Measurements from ENCODE around the gene PNPLA7. TPM values are rescaled to one million over a fixed set of nuclear protein-coding genes. Genes with fewer than 3 reads are reported as not detected.
"Not testable (repeated sequence)": the region's sequence is repeated elsewhere in the genome, so short reads cannot be mapped to it uniquely, and the experiment has no call there.

The PNPLA7 gene
- total RNA-seq, 1 donor from 2014 or later = 3.9 TPM

- Mint-ChIP-seq H3K27ac (ENCODE audit: unreplicated experiment) (no peak overlapping the region), H3K36me3 (ENCODE audit: low read depth, unreplicated experiment) (peaks cover 6% of the 10 kb centered on the region), H3K27me3 (ENCODE audit: unreplicated experiment) (peaks cover 10% of the 10 kb centered on the region), H3K4me1 (ENCODE audit: unreplicated experiment) (no peaks in the 10 kb centered on the region), H3K4me3 (ENCODE audit: unreplicated experiment) (no peak overlapping the region), H3K9me3 (ENCODE audit: unreplicated experiment) (no peaks in the 10 kb centered on the region)
- no peak for DNase-seq (ENCODE audit: low spot score)
- no peak for TF ChIP-seq CTCF (IDR thresholded peaks at IDR 0.05; ENCODE audit: unreplicated experiment)
Observed at GRCh38 chr9:137543237-137543963, 6.8 kb downstream of the PNPLA7 start.

DNA sequence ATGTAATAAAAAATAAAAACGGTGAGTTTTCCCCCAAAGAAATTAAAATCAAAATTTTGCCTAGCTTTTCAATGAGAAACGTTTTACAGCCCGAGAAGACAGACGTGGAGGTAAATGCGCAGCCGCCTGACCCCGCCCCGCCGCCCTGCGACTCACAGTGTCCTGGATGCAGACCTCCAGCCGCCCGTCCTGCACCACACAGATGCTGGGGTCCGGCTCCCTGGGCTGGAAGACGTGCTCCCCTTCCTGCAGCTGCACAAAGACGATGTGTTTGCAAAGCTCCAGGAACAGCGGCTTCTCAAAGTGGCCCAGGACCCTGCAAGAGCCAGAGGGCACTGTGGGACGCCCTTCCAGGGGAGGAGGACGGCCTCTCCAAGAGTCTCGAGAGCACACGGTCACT is 7.7 kb downstream of the PNPLA7 start:
- no peaks in the 10 kb centered on the region for H3K4me1 Mint-ChIP-seq (ENCODE audit: unreplicated experiment)
- H3K27me3 Mint-ChIP-seq (ENCODE audit: unreplicated experiment) = peaks cover 11% of the 10 kb centered on the region
- peaks cover 6% of the 10 kb centered on the region for H3K36me3 Mint-ChIP-seq (ENCODE audit: low read depth, unreplicated experiment)
- no peak overlapping the region for H3K27ac Mint-ChIP-seq (ENCODE audit: unreplicated experiment)
- no peaks in the 10 kb centered on the region for H3K9me3 Mint-ChIP-seq (ENCODE audit: unreplicated experiment)
- H3K4me3 Mint-ChIP-seq (ENCODE audit: unreplicated experiment) = no peak overlapping the region
- DNase-seq (ENCODE audit: low spot score) = no peak
- no peak for TF ChIP-seq CTCF (IDR thresholded peaks at IDR 0.05; ENCODE audit: unreplicated experiment)

GRCh38 chr9:137540536-137540935 is 9.7 kb downstream of the PNPLA7 start:
- Mint-ChIP-seq H3K4me3 (ENCODE audit: unreplicated experiment) (no peak overlapping the region), H3K27me3 (ENCODE audit: unreplicated experiment) (peaks cover 8% of the 10 kb centered on the region), H3K36me3 (ENCODE audit: low read depth, unreplicated experiment) (peaks cover 8% of the 10 kb centered on the region), H3K4me1 (ENCODE audit: unreplicated experiment) (peaks cover 9% of the 10 kb centered on the region), H3K27ac (ENCODE audit: unreplicated experiment) (no peak overlapping the region), H3K9me3 (ENCODE audit: unreplicated experiment) (no peaks in the 10 kb centered on the region)
- DNase-seq (ENCODE audit: low spot score) = no peak
- no peak for TF ChIP-seq CTCF (IDR thresholded peaks at IDR 0.05; ENCODE audit: unreplicated experiment)

GRCh38 chr9:137538058-137538457 is 12.1 kb downstream of the PNPLA7 start:
- DNase-seq (ENCODE audit: low spot score) = no peak
- Mint-ChIP-seq H3K27ac (ENCODE audit: unreplicated experiment) (no peak overlapping the region), H3K9me3 (ENCODE audit: unreplicated experiment) (no peaks in the 10 kb centered on the region), H3K4me3 (ENCODE audit: unreplicated experiment) (no peak overlapping the region), H3K36me3 (ENCODE audit: low read depth, unreplicated experiment) (peaks cover 12% of the 10 kb centered on the region), H3K4me1 (ENCODE audit: unreplicated experiment) (peaks cover 14% of the 10 kb centered on the region), H3K27me3 (ENCODE audit: unreplicated experiment) (peaks cover 3% of the 10 kb centered on the region)
- TF ChIP-seq CTCF (IDR thresholded peaks at IDR 0.05; ENCODE audit: unreplicated experiment) = no peak

DNA sequence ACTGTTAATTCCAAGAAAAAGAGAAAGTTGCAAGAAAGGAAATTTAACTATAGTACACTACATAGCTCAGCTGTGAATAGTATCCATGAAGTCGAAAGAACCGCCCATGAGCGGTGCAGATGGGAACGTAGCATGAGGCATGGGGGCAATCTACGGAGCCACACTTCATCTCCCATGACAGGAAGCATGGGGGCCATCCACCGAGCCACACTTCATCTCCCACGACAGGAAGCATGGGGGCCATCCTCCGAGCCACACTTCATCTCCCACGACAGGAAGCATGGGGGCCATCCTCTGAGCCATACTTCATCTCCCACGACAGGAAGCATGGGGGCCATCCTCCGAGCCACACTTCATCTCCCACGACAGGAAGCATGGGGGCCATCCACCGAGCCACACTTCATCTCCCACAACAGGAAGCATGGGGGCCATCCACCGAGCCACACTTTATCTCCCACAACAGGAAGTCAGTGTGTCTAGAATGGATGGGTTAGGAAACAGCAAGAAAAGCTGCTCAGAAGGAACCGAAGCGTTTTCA is 13.5 kb downstream of the PNPLA7 start:
- DNase-seq (ENCODE audit: low spot score); H3K9me3 Mint-ChIP-seq (ENCODE audit: unreplicated experiment); H3K27ac Mint-ChIP-seq (ENCODE audit: unreplicated experiment); H3K27me3 Mint-ChIP-seq (ENCODE audit: unreplicated experiment): not testable (repeated sequence)
- Mint-ChIP-seq H3K4me1 (ENCODE audit: unreplicated experiment) (peaks cover 14% of the 10 kb centered on the region), H3K4me3 (ENCODE audit: unreplicated experiment) (peak overlapping the region; percentile 7), H3K36me3 (ENCODE audit: low read depth, unreplicated experiment) (peaks cover 12% of the 10 kb centered on the region)
